Measurements from ENCODE around the gene DCC.

The DCC gene

DNA sequence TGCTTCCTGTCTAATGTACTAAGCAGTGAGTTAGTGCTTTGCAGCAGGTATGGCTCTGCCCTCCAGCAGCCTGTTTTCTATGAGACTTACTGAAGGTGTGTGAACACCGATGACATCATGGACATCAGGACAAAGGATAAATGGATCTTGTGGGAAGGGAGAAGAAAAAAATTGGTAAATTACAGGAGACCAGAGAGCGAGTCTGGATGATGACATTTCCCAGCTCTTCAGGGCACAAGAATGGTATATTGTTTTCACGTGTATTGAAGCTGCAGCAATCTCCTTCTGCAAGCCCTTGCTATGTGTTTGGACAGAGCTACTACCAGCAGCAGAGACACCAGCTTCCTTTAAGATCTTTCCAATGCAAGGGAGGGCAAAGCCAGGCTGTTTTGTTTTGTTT, 47.2 kb downstream of the DCC start:
- Histone ChIP-seq H3K36me3 (ENCODE audit: control insufficient read depth in 1 of 2, insufficient read depth in 2 of 2, low read depth in 1 of 2, low read length in 2 of 2) (no peaks in the 10 kb centered on the region), H2BK5ac (ENCODE audit: low read depth, low read length, poor library complexity, severe bottlenecking) (no peak overlapping the region), H3K79me1 (replicated peaks; ENCODE audit: low read length, poor library complexity, severe bottlenecking) (no peaks in the 10 kb centered on the region), H3K4ac (ENCODE audit: low read depth in 1 of 2, low read length in 2 of 2) (no peak overlapping the region), H3K4me1 (ENCODE audit: control insufficient read depth, insufficient read depth, low read depth, low read length) (no peaks in the 10 kb centered on the region), H2AK5ac (ENCODE audit: low read length, severe bottlenecking) (no peak overlapping the region), H3K27ac (ENCODE audit: low read length, poor library complexity, severe bottlenecking) (no peak overlapping the region), H3K4me2 (ENCODE audit: low read length, poor library complexity, severe bottlenecking) (no peak overlapping the region), H3K9ac (ENCODE audit: low read length) (no peak overlapping the region), H3K14ac (ENCODE audit: low read length in 2 of 2) (no peak overlapping the region), H2BK15ac (ENCODE audit: low read depth, poor library complexity, severe bottlenecking) (no peak overlapping the region), H2AFZ (ENCODE audit: low read depth, low read length) (no peak overlapping the region), H4K8ac (ENCODE audit: low read length) (no peak overlapping the region), H2BK120ac (ENCODE audit: low read depth, low read length) (no peak overlapping the region), H3K4me3 (ENCODE audit: insufficient read depth in 1 of 2, low read depth in 1 of 2, low read length in 2 of 2) (no peak overlapping the region), H3K9me3 (ENCODE audit: control insufficient read depth, low read length) (no peaks in the 10 kb centered on the region), H3K18ac (ENCODE audit: low read depth in 1 of 2, low read length in 2 of 2) (no peak overlapping the region), H4K91ac (ENCODE audit: low read length) (no peak overlapping the region), H3K27me3 (ENCODE audit: control insufficient read depth in 1 of 2, insufficient read depth in 1 of 2, low read length in 2 of 2) (no peaks in the 10 kb centered on the region), H2BK12ac (ENCODE audit: low read length in 2 of 2) (no peak overlapping the region), H3K23ac (ENCODE audit: low read length in 2 of 2) (no peak overlapping the region)
- DNase-seq = no peak
- WGBS = 65% methylated on average over 3 of the region's 3 CpGs

DNA sequence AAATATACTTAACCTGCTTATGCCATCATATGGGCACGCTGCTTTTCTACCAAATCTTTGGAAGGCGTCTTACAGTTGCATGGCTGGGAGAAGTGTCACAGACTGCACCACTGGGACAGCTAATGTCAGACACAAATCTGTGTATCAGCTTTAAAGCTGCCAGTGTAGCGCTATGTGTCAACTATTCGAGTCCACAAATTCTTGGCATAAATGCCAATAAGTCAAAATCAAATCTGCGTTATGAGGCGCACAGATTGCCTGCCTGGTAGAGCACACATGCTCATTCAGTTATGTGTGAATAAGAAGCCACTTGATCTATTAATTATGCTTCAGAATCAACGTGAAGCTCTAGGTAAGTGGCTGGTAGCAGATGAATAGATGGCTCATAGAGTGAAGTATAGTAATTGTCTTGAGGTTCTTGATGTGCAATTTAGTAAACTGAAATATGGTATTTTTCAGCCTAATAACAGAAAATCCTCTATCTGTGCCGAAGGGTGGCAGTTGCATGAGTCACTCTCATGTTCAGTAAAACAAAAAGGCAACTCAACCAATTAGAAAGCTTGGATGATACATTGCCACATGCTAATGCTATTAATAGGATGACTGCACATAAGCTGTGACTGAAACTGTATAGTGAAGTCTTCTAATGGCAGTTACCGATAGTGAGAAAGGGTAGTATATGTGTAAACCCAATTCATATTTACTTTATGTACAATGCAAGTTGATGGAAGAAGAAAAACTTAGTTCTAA, 52.0 kb downstream of the DCC start:
- Histone ChIP-seq H2BK15ac (ENCODE audit: low read depth, poor library complexity, severe bottlenecking) (no peak overlapping the region), H3K9ac (ENCODE audit: low read length) (no peak overlapping the region), H3K4ac (ENCODE audit: low read depth in 1 of 2, low read length in 2 of 2) (no peak overlapping the region), H2BK5ac (ENCODE audit: low read depth, low read length, poor library complexity, severe bottlenecking) (no peak overlapping the region), H3K79me1 (replicated peaks; ENCODE audit: low read length, poor library complexity, severe bottlenecking) (no peaks in the 10 kb centered on the region), H2BK12ac (ENCODE audit: low read length in 2 of 2) (no peak overlapping the region), H3K4me3 (ENCODE audit: insufficient read depth in 1 of 2, low read depth in 1 of 2, low read length in 2 of 2) (no peak overlapping the region), H2AFZ (ENCODE audit: low read depth, low read length) (no peak overlapping the region), H3K14ac (ENCODE audit: low read length in 2 of 2) (no peak overlapping the region), H3K4me1 (ENCODE audit: control insufficient read depth, insufficient read depth, low read depth, low read length) (no peaks in the 10 kb centered on the region), H4K8ac (ENCODE audit: low read length) (no peak overlapping the region), H3K4me2 (ENCODE audit: low read length, poor library complexity, severe bottlenecking) (no peak overlapping the region), H2AK5ac (ENCODE audit: low read length, severe bottlenecking) (no peak overlapping the region), H3K27ac (ENCODE audit: low read length, poor library complexity, severe bottlenecking) (no peak overlapping the region), H3K23ac (ENCODE audit: low read length in 2 of 2) (no peak overlapping the region), H3K9me3 (ENCODE audit: control insufficient read depth, low read length) (no peaks in the 10 kb centered on the region), H2BK120ac (ENCODE audit: low read depth, low read length) (no peak overlapping the region), H3K18ac (ENCODE audit: low read depth in 1 of 2, low read length in 2 of 2) (no peak overlapping the region), H3K36me3 (ENCODE audit: control insufficient read depth in 1 of 2, insufficient read depth in 2 of 2, low read depth in 1 of 2, low read length in 2 of 2) (no peaks in the 10 kb centered on the region), H4K91ac (ENCODE audit: low read length) (no peak overlapping the region), H3K27me3 (ENCODE audit: control insufficient read depth in 1 of 2, insufficient read depth in 1 of 2, low read length in 2 of 2) (no peaks in the 10 kb centered on the region)
- DNase-seq = no peak
- 86% methylated on average over 7 of the region's 9 CpGs for WGBS

DNA sequence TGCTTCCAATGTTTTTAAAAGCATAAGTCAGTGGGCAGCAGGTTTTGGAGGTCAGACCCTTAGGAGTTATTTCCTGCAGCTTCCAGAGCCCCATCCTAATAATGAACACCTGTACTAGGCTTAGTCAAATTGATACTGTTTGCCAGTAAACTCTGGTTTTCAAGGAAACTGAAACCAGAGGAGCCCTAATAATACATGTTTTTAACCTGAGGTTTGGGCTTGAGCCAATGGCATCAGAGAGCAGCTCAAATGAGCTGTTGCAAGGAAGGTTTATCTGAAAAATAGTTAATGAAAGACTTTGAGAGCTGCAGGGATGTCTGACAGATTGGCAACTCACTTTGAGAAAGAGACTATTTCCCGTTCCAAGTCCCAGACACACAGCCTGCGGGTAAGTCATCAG, 54.6 kb downstream of the DCC start:
- no peak overlapping the region for H2BK12ac ChIP-seq (ENCODE audit: low read length in 2 of 2)
- WGBS = no CpG with 5 or more reads among the region's 2 CpGs
- H3K23ac ChIP-seq (ENCODE audit: low read length in 2 of 2) = no peak overlapping the region
- no peak overlapping the region for H3K4me2 ChIP-seq (ENCODE audit: low read length, poor library complexity, severe bottlenecking)
- H3K27me3 ChIP-seq (ENCODE audit: control insufficient read depth in 1 of 2, insufficient read depth in 1 of 2, low read length in 2 of 2) = no peaks in the 10 kb centered on the region
- H2BK15ac ChIP-seq (ENCODE audit: low read depth, poor library complexity, severe bottlenecking) = no peak overlapping the region
- no peak overlapping the region for H4K8ac ChIP-seq (ENCODE audit: low read length)
- H2AK5ac ChIP-seq (ENCODE audit: low read length, severe bottlenecking) = no peak overlapping the region
- H3K27ac ChIP-seq (ENCODE audit: low read length, poor library complexity, severe bottlenecking) = no peak overlapping the region
- H3K4ac ChIP-seq (ENCODE audit: low read depth in 1 of 2, low read length in 2 of 2) = no peak overlapping the region
- H3K14ac ChIP-seq (ENCODE audit: low read length in 2 of 2) = no peak overlapping the region
- H3K9me3 ChIP-seq (ENCODE audit: control insufficient read depth, low read length) = no peaks in the 10 kb centered on the region
- DNase-seq = no peak
- no peak overlapping the region for H2BK5ac ChIP-seq (ENCODE audit: low read depth, low read length, poor library complexity, severe bottlenecking)
- no peaks in the 10 kb centered on the region for H3K36me3 ChIP-seq (ENCODE audit: control insufficient read depth in 1 of 2, insufficient read depth in 2 of 2, low read depth in 1 of 2, low read length in 2 of 2)
- no peak overlapping the region for H2BK120ac ChIP-seq (ENCODE audit: low read depth, low read length)
- no peaks in the 10 kb centered on the region for H3K4me1 ChIP-seq (ENCODE audit: control insufficient read depth, insufficient read depth, low read depth, low read length)
- no peak overlapping the region for H3K18ac ChIP-seq (ENCODE audit: low read depth in 1 of 2, low read length in 2 of 2)
- no peak overlapping the region for H4K91ac ChIP-seq (ENCODE audit: low read length)
- H3K9ac ChIP-seq (ENCODE audit: low read length) = no peak overlapping the region
- no peak overlapping the region for H2AFZ ChIP-seq (ENCODE audit: low read depth, low read length)
- H3K79me1 ChIP-seq (replicated peaks; ENCODE audit: low read length, poor library complexity, severe bottlenecking) = no peaks in the 10 kb centered on the region
- H3K4me3 ChIP-seq (ENCODE audit: insufficient read depth in 1 of 2, low read depth in 1 of 2, low read length in 2 of 2) = no peak overlapping the region

DNA sequence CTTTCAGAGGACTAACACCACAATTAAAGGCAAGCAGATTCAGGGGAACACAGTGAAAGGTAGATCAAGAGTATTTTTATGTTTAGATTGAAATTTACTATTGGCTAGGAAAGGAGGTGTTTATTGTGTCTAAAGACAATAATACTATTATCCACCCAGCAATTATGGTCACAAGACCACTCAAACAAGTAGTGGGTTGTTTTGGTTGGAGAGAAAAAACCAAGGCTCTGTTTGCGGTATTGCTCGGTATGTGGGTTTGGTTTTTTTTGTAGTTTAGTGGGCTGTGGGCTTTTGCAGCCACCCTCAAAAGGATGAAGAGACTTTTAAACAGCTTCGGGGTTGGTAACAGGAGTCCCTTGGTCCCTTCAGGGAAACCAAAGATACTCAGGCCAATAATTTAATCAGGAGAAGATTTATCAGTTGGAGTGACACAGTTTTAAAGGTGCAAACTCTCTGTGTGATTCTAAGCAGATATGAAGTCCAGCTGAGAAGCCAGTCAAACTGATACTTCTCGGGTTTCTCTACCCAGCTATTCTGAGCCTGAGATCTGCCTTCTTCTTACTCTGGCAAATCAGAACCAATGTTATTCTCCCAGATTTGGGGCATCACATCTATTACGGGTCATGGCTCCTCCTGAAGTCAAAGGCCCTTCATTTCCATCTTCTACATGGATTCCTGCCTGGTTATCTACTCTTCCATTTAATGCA, 55.3 kb downstream of the DCC start:
- 64% methylated on average over 5 of the region's 5 CpGs for WGBS
- Histone ChIP-seq H3K4me2 (ENCODE audit: low read length, poor library complexity, severe bottlenecking) (no peak overlapping the region), H3K18ac (ENCODE audit: low read depth in 1 of 2, low read length in 2 of 2) (no peak overlapping the region), H3K36me3 (ENCODE audit: control insufficient read depth in 1 of 2, insufficient read depth in 2 of 2, low read depth in 1 of 2, low read length in 2 of 2) (no peaks in the 10 kb centered on the region), H3K9me3 (ENCODE audit: control insufficient read depth, low read length) (no peaks in the 10 kb centered on the region), H4K91ac (ENCODE audit: low read length) (no peak overlapping the region), H3K4me3 (ENCODE audit: insufficient read depth in 1 of 2, low read depth in 1 of 2, low read length in 2 of 2) (no peak overlapping the region), H3K4ac (ENCODE audit: low read depth in 1 of 2, low read length in 2 of 2) (no peak overlapping the region), H3K9ac (ENCODE audit: low read length) (no peak overlapping the region), H2AK5ac (ENCODE audit: low read length, severe bottlenecking) (no peak overlapping the region), H3K14ac (ENCODE audit: low read length in 2 of 2) (no peak overlapping the region), H2BK120ac (ENCODE audit: low read depth, low read length) (no peak overlapping the region), H4K8ac (ENCODE audit: low read length) (no peak overlapping the region), H3K79me1 (replicated peaks; ENCODE audit: low read length, poor library complexity, severe bottlenecking) (no peaks in the 10 kb centered on the region), H2BK12ac (ENCODE audit: low read length in 2 of 2) (no peak overlapping the region), H2BK15ac (ENCODE audit: low read depth, poor library complexity, severe bottlenecking) (no peak overlapping the region), H3K27me3 (ENCODE audit: control insufficient read depth in 1 of 2, insufficient read depth in 1 of 2, low read length in 2 of 2) (no peaks in the 10 kb centered on the region), H2BK5ac (ENCODE audit: low read depth, low read length, poor library complexity, severe bottlenecking) (no peak overlapping the region), H3K27ac (ENCODE audit: low read length, poor library complexity, severe bottlenecking) (no peak overlapping the region), H3K23ac (ENCODE audit: low read length in 2 of 2) (no peak overlapping the region), H2AFZ (ENCODE audit: low read depth, low read length) (no peak overlapping the region), H3K4me1 (ENCODE audit: control insufficient read depth, insufficient read depth, low read depth, low read length) (no peaks in the 10 kb centered on the region)
- no peak for DNase-seq

Data from mesenchymal stem cell (in vitro differentiated cells and primary cell).